ENCODE measurements around the gene NRP1.

NRP1 gene

DNA sequence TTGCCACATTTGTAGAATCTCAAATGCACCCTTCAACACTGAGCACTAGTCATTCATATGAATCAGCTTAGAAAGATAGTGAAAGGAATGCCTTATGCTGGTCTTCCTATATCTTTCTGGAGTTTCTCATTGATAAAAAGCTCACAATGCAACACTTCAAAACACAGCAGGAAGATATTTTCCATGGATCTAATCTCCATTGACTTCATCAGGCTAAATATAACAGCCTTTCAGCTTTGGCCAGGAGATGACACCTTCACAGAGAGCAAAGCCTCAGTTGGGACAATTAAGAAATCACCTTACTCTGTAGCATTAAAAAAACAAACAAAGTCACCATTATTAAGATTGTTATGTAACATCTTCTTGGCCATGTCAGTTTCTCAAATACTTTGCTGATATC, 6.7 kb downstream of the NRP1 start:
- no peak for DNase-seq (ENCODE audit: low read depth, low spot score)
- no peak overlapping the region for H3K4me3 ChIP-seq (ENCODE audit: low read depth, low read length)
- TF ChIP-seq, protein P1, sequence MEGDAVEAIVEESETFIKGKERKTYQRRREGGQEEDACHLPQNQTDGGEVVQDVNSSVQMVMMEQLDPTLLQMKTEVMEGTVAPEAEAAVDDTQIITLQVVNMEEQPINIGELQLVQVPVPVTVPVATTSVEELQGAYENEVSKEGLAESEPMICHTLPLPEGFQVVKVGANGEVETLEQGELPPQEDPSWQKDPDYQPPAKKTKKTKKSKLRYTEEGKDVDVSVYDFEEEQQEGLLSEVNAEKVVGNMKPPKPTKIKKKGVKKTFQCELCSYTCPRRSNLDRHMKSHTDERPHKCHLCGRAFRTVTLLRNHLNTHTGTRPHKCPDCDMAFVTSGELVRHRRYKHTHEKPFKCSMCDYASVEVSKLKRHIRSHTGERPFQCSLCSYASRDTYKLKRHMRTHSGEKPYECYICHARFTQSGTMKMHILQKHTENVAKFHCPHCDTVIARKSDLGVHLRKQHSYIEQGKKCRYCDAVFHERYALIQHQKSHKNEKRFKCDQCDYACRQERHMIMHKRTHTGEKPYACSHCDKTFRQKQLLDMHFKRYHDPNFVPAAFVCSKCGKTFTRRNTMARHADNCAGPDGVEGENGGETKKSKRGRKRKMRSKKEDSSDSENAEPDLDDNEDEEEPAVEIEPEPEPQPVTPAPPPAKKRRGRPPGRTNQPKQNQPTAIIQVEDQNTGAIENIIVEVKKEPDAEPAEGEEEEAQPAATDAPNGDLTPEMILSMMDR (IDR thresholded peaks at IDR 0.05; ENCODE audit: low read depth, low read length) = peak; percentile 44
- in situ Hi-C loops (cut with HindIII; ENCODE audit: low sequenced_read_pairs) = no loop called here

DNA sequence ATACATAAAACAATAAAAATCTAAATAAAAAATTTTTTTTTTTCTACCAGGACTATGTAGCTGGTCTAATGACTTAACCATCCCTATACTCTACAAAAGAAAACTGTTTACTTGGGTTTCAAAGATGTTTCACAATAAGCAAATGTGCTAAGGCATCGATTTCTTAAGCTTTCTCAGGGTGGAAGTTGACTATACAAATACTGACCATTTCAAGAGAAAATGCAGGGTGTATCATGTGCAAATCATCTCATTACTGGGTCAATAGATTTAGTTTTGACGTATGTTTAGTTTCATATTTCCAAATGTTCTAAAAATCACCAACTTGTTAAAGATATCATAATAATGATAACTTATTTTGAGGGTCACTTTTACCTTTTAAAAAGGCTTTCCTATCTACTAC, 7.5 kb downstream of the NRP1 start:
- TF ChIP-seq, protein P1 (IDR thresholded peaks at IDR 0.05; ENCODE audit: low read depth, low read length) = no peak
- DNase-seq (ENCODE audit: low read depth, low spot score) = no peak
- H3K4me3 ChIP-seq (ENCODE audit: low read depth, low read length) = no peak overlapping the region
- in situ Hi-C loops (cut with HindIII; ENCODE audit: low sequenced_read_pairs) = no loop called here

DNA sequence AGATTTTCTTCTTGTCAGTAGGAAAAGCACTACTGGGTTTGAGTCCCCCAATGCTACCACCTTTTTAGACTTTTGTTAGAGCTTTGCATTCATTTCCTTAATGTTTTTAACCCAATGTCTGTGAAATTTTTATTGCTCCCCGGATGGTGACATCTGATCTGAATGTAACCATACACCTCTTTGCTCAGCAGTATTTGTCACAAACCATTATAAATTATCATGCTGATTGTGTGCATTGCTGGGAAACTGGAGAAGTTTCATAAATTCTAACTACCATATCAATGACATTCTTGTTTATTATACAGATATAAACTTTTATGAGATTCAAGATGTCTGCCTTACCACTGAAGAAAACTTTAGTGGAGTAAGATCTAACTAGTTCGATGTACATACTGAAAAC, 8.5 kb downstream of the NRP1 start:
- in situ Hi-C loops (cut with HindIII; ENCODE audit: low sequenced_read_pairs) = no loop called here
- DNase-seq (ENCODE audit: low read depth, low spot score) = no peak
- no peak overlapping the region for H3K4me3 ChIP-seq (ENCODE audit: low read depth, low read length)
- TF ChIP-seq, protein P1 (IDR thresholded peaks at IDR 0.05; ENCODE audit: low read depth, low read length) = no peak

DNA sequence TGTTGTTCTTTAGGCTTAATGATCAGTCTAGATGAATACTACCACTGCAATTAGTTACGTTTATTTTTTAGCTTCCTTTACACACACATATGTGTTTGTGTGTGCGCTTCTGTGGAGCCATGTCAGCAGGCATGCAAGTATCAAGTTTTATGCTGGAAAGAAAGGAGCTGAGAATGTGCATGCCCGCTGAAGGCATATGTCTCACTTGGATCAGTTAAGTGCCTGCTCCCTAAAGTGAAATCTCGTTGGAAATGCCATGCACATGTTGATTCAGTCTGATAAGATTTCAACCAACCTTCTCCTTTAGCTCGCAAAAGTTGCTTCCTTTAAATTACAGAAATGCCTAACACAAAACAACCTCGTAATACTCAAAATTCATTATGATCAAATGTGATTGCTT, 10.7 kb downstream of the NRP1 start:
- no peak for DNase-seq (ENCODE audit: low read depth, low spot score)
- TF ChIP-seq, protein P1 (IDR thresholded peaks at IDR 0.05; ENCODE audit: low read depth, low read length) = no peak
- no peak overlapping the region for H3K4me3 ChIP-seq (ENCODE audit: low read depth, low read length)
- in situ Hi-C loops (cut with HindIII; ENCODE audit: low sequenced_read_pairs) = no loop called here

DNA sequence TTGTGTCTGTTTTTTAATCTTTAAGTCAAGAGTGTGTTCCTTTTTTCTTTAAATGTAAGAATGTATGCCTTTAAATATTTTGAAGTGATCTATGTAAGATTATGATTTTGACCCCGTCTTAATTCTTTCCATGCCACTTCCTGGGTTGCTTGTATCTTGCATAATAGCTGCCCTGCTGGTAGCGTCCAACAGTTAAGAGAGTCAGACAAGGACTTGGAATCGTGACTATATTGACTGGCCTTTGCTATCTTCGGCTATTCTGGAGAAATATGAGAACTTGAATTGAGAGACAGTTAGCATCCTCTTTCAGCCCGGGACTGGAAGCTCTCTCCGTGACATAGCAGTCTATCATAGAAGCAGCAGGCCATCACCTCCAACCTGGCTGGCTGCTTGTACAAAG, 13.0 kb downstream of the NRP1 start:
- TF ChIP-seq, protein P1 (IDR thresholded peaks at IDR 0.05; ENCODE audit: low read depth, low read length) = no peak
- in situ Hi-C loops (cut with HindIII; ENCODE audit: low sequenced_read_pairs) = no loop called here
- H3K4me3 ChIP-seq (ENCODE audit: low read depth, low read length) = no peak overlapping the region
- no peak for DNase-seq (ENCODE audit: low read depth, low spot score)

DNA sequence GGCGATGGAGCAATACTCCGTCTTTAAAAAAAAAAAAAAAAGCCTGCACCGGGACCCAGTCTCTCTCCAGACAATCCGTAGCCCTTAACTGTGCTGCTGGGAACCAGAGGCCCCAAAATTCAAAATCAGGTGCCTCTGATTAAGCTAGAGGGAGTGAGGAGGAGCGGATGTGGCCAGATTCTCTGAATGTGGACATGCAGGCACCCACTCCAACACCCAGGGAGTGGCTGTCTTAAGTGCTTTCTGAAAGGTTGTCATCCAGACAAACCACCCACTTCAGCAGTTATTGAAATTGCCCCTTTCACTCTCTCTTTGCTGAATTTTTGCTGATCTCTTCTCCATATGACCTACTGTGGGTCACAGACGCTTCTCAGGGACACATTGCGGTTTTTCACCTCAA, 14.2 kb downstream of the NRP1 start:
- in situ Hi-C loops (cut with HindIII; ENCODE audit: low sequenced_read_pairs) = no loop called here
- TF ChIP-seq, protein P1 (IDR thresholded peaks at IDR 0.05; ENCODE audit: low read depth, low read length) = no peak
- H3K4me3 ChIP-seq (ENCODE audit: low read depth, low read length) = no peak overlapping the region
- DNase-seq (ENCODE audit: low read depth, low spot score) = no peak

DNA sequence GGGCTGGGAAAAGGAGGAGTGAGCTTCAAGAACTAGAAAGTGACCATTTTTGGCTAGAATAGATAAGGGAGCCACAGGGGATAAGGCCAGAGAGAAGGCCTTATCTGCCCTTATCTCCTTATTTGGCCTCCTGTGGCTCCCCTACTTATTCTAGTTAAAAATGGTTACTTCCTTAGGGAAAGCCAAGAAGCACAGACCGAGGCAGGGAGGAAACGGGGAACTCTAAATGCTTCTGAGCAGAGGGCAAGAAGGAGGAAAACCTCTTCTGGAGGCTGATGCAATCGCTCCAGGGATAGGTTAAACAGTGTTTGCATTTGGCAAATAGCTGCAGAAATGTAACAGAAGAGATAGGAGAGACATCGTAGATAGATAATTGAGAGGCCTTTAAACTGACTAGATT, 18.6 kb downstream of the NRP1 start:
- no peak for DNase-seq (ENCODE audit: low read depth, low spot score)
- TF ChIP-seq, protein P1 (IDR thresholded peaks at IDR 0.05; ENCODE audit: low read depth, low read length) = no peak
- H3K4me3 ChIP-seq (ENCODE audit: low read depth, low read length) = no peak overlapping the region
- in situ Hi-C loops (cut with HindIII; ENCODE audit: low sequenced_read_pairs) = no loop called here
